GM18861 (cell line): Measurements from ENCODE around the gene DMXL1.
"Not testable (repeated sequence)": the region's sequence is repeated elsewhere in the genome, so short reads cannot be mapped to it uniquely, and the experiment has no call there.

Experiments used
- ATAC-seq: cut with Tn5 transposase; IDR thresholded peaks from one replicate; pipeline ENCODE4 v1.9.1; 2021; ENCODE audit not compliant: unreplicated experiment

Gene DMXL1

GRCh38 chr5:119063579-119064379 is 7.1 kb upstream of the DMXL1 start:
- ATAC-seq = peak; percentile 75

DNA sequence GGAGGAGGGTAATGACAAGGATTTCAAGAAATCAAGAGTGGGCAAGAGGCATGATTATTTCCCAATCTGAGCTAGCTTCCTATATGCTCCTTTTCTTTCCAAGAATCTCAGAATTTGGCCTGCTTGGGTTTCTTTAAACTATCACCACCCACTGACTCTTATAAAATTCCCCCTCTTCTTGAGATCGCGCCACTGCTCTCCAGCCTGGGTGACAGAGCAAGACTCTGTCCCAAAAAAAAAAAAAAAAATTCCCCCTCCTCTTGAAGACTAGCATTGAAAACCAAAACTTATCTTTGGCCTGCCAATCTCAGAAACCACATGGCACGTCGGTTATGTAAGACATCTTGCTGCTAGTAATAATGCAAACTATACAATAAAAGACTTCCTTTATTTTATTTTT is 3.4 kb upstream of the DMXL1 start:
- no peak for ATAC-seq

DNA sequence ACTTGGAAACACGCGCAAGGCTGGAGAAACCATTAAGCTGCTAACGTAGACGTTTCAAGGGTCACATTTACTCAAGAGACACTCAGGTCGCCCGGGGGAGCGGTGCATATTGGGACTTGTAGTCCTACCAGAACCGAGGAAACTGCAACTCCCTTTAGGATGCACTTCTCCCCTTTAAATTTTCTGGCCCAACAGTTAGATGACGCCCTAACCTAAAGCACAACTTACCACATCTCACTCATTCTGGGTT is 384 bp upstream of the DMXL1 start:
- no peak for ATAC-seq

DNA sequence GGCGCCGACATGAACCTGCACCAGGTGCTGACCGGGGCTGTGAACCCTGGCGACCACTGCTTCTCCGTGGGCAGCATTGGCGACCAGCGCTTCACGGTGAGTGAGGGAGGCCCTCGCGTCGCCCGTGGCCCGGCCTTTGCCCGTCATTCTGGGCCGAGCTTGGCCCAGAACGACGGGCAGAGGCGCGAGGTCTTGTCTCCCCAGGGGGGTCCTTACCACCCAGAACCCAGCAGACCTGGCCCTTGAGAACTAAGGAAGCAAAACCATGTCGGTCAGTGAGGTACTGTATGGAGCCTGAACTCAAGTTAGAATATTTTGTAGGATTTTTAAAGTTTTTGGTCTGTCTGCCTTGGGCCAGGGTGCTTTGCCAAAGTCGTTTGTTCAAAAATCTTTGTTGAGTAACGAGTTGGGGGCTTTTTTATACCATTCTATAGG is 691 bp downstream of the DMXL1 start:
- no peak for ATAC-seq

DNA sequence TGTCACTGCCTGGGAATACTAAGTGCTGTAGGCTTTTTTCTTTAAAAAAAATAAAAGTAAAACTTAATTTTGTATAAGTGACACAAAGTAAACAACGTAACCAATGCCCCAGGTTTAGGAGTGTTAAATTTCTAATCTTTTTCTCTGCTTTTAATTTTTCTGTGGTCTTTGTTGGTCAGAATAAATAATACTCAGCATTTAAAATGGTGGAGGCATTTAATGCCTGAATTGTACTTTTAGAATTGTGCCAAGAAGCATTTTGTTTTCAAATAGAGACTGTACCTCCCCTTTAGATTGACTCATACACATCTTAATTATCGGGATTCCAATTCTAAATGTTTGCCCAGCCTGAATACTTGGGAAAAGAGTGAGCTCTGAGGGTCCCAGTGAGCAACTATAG is 1.6 kb downstream of the DMXL1 start:
- no peak for ATAC-seq

GRCh38 chr5:119073746-119074337 is 3.0 kb downstream of the DMXL1 start:
- ATAC-seq = not testable (repeated sequence)

GRCh38 chr5:119074419-119074818 is 3.5 kb downstream of the DMXL1 start:
- ATAC-seq = peak; percentile 40

- ATAC-seq = not testable (repeated sequence)
Measured at GRCh38 chr5:119075269-119075668, 4.4 kb downstream of the DMXL1 start.

DNA sequence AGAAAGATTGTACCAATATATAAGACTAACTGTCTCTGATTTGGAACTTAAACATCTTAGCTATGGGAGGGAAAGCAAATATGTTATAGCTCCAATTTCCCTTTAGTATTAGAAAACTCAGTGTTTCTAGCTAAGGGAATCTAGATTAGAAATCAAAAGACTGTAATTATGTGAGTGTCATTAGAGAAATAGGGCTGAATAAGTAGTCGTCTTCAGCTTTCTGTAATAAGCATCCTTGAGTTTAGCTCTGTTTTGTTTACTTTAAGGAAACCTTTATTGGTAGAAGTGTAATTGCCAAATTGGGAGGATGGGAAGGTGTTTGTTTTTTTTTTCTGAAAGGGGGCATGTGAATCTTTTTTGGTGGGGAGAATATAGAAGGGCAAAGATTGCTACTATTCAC is 5.2 kb downstream of the DMXL1 start:
- no peak for ATAC-seq

DNA sequence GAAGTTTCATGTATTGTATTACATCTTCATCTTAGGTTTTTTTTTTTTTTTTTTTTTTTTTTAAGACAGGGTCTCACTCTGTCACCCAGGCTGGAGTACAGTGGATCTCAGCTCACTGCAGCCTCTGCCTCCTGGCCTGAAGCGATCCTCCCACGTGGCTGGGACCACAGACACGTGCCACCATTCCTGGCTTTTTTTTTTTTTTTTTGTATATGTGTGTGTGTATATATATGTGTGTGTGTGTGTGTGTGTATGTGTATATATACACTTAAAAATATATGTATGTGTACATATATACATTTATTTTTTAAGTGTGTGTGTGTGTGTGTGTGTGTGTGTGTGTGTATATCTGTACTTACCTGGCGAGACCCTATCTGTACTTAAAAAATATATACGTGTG is 6.6 kb downstream of the DMXL1 start:
- no peak for ATAC-seq

DNA sequence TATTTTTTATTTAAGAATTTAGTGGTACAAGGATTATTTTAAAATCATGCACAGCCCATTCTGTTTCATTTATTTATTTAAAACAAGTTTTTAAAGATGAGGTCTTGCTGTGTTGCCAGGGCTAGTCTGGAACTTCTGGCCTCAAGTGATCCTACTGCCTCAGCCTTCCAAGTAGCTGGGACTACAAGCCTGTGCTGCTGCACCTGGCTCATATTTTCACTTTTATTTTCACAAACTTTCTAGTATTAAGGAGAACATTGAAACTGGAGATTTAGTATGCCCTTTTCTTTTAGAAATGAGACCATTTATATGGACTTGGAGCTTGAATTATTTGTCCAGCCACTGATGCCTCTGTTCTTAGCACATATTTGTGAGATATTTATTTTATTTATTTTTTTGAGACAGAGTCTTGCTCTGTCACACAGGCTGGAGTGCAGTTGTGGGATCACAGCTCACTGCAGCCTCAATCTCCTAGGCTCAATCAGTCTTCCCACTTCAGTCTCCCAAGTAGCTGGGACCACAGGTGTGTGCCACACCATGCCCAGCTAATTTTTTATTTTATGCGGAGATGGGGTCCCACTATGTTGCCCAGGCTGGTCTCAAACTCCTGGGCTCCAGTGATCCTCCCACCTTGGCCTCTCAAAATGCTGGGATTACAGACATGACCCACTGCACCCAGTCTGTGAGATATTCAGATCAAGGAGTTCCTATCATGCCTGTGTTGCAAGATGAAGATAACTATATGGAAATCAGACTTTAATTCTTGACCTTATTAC is 7.4 kb downstream of the DMXL1 start:
- ATAC-seq = no peak

GRCh38 chr5:119078861-119079260 is 8.0 kb downstream of the DMXL1 start:
- ATAC-seq = no peak

GRCh38 chr5:119079318-119079921 is 8.5 kb downstream of the DMXL1 start:
- peak; percentile 46 for ATAC-seq

DNA sequence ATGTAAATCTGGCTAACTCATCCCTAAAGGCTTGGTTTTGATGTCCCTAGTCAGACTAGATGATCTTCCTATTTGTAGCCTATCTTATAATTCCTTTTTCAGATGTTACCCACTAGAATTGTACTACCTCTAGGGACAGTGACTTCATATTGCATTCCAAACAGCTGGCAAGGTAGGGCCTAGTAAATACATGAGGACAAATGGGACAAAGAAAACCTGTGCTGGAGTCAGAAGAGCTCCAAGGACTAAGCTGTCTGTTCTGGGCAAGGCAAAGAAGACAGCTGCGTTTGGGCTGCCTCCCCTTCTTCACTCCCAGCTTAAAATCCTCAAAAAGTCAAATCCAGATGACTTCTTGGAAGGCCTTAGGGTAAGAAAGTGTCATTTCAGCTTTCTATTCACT is 10.0 kb downstream of the DMXL1 start:
- ATAC-seq = no peak

DNA sequence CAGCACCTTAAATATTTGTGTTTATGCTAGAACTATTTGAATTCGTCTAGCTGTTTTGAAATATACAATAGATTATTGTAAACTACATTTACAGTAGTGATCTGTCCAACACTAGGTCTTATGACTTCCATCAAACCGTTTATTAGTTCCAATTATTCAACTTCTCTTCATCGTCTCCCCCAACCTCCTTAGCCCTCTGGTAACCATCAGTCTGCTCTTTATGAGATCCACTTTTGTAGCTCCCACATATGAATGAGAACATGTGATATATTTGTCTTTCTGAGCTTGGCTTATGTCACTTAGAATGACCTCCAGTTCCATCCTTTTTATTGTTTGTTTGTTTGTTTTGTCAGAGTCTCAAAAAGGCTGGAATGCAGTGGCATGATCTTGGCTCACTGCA is 11.8 kb downstream of the DMXL1 start:
- no peak for ATAC-seq

DNA sequence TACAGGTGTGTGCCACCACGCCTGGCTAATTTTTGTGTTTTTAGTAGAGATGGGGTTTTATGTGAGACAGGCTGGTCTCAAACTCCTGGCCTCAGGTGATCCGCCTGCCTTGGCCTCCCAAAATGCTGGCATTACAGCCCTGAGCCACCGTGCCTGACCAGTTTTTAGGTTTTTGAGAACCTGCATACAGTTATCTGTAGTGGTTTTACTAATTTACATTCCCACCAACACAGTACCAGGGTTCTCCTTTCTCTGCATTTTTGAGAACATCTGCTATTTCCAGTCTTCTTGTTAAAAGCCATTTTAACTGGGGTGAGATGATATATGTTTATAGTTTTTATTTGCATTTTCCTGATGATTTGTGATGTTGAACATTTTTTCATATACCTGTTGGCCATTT is 12.8 kb downstream of the DMXL1 start:
- ATAC-seq = peak; percentile 34

DNA sequence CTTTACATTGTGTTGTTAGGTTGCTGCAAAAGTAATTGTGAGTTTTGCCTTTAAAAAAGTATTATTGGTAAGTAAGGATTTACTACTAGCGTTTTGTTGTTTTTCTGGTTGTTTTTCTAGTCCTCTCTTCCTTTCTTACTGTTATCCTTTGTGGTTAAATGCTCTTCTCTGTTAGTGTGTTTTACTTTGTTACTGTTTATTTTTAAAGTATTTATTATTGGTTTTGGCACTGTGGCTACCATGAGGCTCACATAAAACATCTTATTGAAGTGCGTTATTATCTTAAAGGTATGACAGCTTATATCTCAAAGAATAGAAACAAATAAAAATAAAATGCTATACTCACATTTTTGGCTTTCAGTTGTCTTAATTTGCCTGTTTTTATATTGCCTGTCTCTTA is 17.6 kb downstream of the DMXL1 start:
- ATAC-seq = no peak

- no peak for ATAC-seq
Measured at GRCh38 chr5:119095611-119096010, 24.7 kb downstream of the DMXL1 start.

GRCh38 chr5:119105971-119106370 is 35.1 kb downstream of the DMXL1 start:
- ATAC-seq = no peak

- no peak for ATAC-seq
Measured at GRCh38 chr5:119112151-119112550, 41.3 kb downstream of the DMXL1 start.

GRCh38 chr5:119117237-119117636 is 46.4 kb downstream of the DMXL1 start:
- ATAC-seq = no peak

DNA sequence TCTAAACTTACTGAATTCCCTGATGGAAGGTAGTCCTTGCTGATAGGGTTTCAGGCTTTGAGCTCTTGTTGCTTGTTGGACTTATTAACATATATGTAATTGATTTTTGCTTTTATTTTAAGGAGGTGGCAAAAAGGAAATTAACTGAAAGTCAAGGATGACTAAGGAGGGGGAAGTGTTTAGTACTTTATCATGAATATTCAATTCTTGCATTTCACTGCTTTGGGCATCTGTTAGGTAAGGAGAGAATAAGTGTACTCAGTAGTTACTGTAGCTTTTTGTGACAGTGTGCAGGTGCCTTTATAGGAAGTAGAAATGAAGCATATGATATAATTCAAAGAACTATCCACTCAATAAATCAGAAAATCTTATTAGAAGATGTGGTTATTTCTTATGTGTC is 47.1 kb downstream of the DMXL1 start:
- no peak for ATAC-seq
